Activated CD8-positive, alpha-beta memory T cell treated with anti-CD3 and anti-CD28 coated beads for 4 hours (primary cell): ENCODE measurements around the gene VEGFB.

ENCODE experiments used
- DNase-seq, 2 donors: peaks; one replicate each; pipeline ENCODE4 v3.0.0-alpha.2; 2020; ENCODE audit warnings: low read depth in 2 of 2

The VEGFB gene

GRCh38 chr11:64283092-64283491 is 48.7 kb downstream of the VEGFB start:
- DNase-seq = no peak

- DNase-seq = peak; percentile 84 to 86
Measured at GRCh38 chr11:64284048-64284961, 49.9 kb downstream of the VEGFB start, which contains the start of gene BAD. TSS of gene BAD (minus strand) at chr11:64284665. CDS start at chr11:64284368, 297 bp downstream.

GRCh38 chr11:64284962-64285884 is 50.8 kb downstream of the VEGFB start, which contains the start of gene GPR137:
TSS of gene GPR137 (plus strand) at chr11:64285848. CDS start at chr11:64286525, 677 bp downstream.
- DNase-seq = peak; percentile 80 to 81

- DNase-seq = no peak
Measured at GRCh38 chr11:64285885-64286800, 51.8 kb downstream of the VEGFB start.

- no peak for DNase-seq
Measured at GRCh38 chr11:64286801-64287159, 52.4 kb downstream of the VEGFB start.

- no peak for DNase-seq
Measured at GRCh38 chr11:64287676-64288352, 53.4 kb downstream of the VEGFB start.

- DNase-seq = no peak
Measured at GRCh38 chr11:64288353-64288750, 54.0 kb downstream of the VEGFB start.
